Stimulated activated effector memory CD8-positive, alpha-beta T cell treated with anti-CD3 and anti-CD28 coated beads, Interleukin-12 subunit alpha, Interleukin-12 subunit beta, amount 100 ng/mL, for 72 hours (primary cell): ENCODE results near the gene CDKAL1.
"Not testable (repeated sequence)": the region's sequence is repeated elsewhere in the genome, so short reads cannot be mapped to it uniquely, and the experiment has no call there.

Experiments used
- ATAC-seq: fragments of 150-1000 bp; cut with Tn5 transposase; 2 replicates; pipeline ENCODE4 v1.10.0; 2021
- DNase-seq, 2 donors: peaks; one replicate each; pipeline ENCODE4 v3.0.0; 2021 to 2022; ENCODE audit warnings: low spot score in 2 of 2
- H3K27ac Mint-ChIP-seq: one replicate; pipeline ENCODE4 v1.8.0; 2022; ENCODE audit warnings: mild to moderate bottlenecking, mixed read lengths
- H3K36me3 Mint-ChIP-seq: one replicate; pipeline ENCODE4 v1.8.0; 2022; ENCODE audit warnings: mild to moderate bottlenecking, mixed read lengths
- H3K4me1 Mint-ChIP-seq: one replicate; pipeline ENCODE4 v1.8.0; 2022; ENCODE audit warnings: mixed read lengths
- H3K4me3 Mint-ChIP-seq: one replicate; pipeline ENCODE4 v1.8.0; 2022; ENCODE audit warnings: mild to moderate bottlenecking, mixed read lengths
- H3K9me3 Mint-ChIP-seq: one replicate; pipeline ENCODE4 v1.8.0; 2022; ENCODE audit warnings: mixed read lengths

Gene CDKAL1

DNA sequence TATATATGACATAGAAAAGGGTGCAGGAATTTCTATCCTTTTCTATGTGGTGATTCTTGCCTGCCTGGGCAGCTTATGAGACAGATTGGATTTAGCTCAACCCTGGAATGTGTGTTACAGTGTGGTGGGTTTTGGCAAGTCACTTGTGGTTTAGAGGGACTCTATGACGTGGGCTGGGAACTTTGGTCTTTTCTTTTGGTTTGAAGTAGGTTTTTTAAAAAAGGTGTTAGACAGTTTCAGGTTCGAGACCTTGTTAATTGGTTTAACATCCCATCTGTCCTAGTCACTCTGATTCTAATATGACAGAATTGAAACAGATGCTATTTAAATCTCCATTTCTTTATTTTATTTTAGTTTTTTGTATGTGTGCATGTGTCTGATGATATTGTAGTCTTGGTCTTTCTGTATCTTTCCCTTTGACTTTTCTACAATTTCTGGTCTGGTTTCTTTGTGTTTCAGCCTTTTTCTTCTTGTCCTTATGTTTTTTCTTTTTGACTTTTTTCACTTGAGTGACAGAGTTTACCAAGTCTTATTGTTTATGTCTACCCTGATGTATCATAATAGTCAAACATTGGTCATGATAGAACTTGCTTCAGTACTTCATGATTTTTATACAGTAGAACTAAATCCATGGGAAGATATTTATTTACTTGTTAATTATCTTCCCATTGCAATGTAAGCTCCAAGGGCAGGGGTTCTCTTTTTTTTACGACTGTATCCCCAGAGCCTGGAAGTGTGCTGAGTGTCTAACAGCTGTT, 174.3 kb downstream of the CDKAL1 start:
- no peak for DNase-seq
- H3K4me1 Mint-ChIP-seq: peaks cover 45% of the 10 kb centered on the region

DNA sequence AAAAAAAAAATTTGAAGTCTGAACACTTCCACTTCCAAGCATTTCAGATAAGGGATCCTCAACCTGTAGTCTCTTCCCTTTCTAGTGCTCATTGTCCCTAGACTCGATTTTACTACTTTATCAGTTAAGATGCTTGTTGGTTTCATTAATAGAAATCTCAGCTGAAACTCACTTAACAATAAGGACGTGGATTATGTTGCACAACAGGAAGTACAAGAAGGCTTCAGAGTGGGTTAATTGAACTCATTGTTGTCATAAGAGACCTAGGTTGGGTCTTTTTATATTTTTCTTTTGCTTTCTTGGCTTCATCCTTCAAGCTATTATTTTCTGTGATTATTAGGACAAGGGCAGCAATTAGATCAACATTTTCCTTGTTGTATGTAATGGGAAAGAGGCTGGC, 175.2 kb downstream of the CDKAL1 start:
- DNase-seq: no peak
- no peaks in the 10 kb centered on the region for H3K9me3 Mint-ChIP-seq
- H3K4me3 Mint-ChIP-seq: no peak overlapping the region
- ATAC-seq: no peak
- H3K27ac Mint-ChIP-seq: no peak overlapping the region
- H3K4me1 Mint-ChIP-seq: peaks cover 39% of the 10 kb centered on the region
- no peaks in the 10 kb centered on the region for H3K36me3 Mint-ChIP-seq

More for the DNA sequence above, 174.3 kb downstream of the CDKAL1 start:
- Mint-ChIP-seq H3K27ac (peak overlapping the region; percentile 15), H3K36me3 (no peaks in the 10 kb centered on the region), H3K9me3 (no peaks in the 10 kb centered on the region), H3K4me3 (peak overlapping the region; percentile 2)
- peak; percentile 73 for ATAC-seq

DNA sequence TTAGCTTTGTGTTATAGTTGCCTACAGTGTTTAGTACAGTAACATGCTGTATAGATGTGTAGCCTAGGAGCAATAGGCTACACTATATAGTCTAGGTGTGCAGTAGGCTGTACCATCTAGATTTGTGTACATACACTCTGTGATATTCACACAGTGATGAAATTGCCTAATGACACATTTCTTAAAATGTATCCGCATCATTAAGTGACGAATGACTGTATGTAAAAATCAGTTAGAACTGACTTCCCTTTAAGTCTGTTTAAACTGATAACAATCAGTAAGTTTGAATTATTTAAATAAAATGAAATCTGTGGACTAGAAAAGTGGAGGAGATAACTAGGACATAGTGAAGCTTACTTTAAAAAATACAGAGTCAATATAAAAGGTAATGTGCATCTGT, 176.1 kb downstream of the CDKAL1 start:
- peaks cover 35% of the 10 kb centered on the region for H3K4me1 Mint-ChIP-seq
- H3K9me3 Mint-ChIP-seq: no peaks in the 10 kb centered on the region
- H3K36me3 Mint-ChIP-seq: no peaks in the 10 kb centered on the region
- no peak overlapping the region for H3K4me3 Mint-ChIP-seq
- H3K27ac Mint-ChIP-seq: no peak overlapping the region
- no peak for ATAC-seq
- DNase-seq: no peak

DNA sequence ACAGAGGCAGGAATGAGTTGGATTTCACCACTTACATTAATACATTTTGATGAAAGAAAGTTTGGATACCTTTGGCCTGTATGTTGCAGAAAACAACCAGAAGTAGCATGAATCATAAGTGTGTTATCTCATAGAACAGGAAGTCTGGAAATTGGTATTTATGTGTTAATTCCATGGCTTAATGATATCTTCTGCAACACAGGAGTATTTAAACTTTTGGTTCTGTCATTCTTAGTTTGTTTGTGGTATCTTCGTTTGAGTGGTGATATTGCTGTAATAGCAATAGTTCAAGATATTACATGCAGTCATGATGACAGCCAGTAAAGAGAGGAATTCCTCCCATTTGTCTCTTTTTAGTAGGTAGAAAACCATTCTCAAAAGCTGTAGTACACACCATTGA, 177.3 kb downstream of the CDKAL1 start:
- Mint-ChIP-seq H3K4me3 (no peak overlapping the region), H3K36me3 (no peaks in the 10 kb centered on the region), H3K27ac (peak overlapping the region; percentile 38), H3K9me3 (no peaks in the 10 kb centered on the region), H3K4me1 (peaks cover 25% of the 10 kb centered on the region)
- DNase-seq: no peak
- ATAC-seq: peak; percentile 52

DNA sequence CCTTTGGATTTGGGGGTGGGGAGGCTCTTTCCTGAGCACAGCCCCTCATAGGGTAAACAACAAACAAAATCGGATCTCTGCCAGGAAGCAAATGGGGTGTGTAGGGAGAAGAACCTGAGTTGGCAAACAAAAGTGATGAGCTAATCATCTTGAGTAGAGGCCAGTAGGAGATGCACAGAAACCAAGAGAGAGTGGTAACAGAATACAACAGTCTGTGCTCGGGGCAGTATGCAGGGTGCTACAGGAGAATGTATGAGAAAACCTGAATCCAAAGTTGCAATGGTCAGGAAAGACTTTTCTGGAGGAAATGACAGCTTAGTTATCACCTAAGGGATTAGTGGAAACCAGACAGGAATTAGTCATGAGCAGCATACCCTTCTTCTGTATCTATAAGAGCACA, 177.8 kb downstream of the CDKAL1 start:
- peak overlapping the region; percentile 38 for H3K27ac Mint-ChIP-seq

DNA sequence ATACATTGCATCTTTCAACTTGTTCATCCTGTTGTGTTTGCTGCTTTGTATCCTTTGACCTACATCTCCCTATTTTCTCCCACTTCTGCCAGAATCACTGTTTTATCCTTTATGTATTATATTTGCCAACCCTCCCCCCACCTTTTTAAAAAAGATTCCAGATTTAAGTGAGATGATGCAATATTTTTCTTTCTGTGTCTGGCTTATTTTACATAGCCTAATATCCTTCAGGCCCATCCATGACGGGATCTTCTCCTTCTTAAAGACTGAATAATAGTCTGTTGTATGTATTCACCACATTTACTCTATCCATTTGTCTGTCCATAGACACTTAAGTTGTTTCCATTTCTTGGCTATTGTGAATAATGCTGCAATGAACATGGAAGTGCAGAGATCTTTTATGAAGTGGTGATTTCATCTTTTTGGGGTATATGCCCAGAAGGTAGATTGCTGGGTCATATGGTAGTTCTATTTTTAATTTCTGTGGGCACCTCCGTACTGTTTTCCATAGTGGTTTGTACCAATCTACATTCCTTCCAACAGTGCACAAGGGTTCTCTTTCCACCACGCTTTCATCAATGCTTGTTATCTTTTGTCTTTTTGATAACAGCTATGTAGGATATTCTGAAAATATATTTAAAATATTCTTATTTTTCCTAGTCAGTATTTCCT, 181.0 kb downstream of the CDKAL1 start:
- Mint-ChIP-seq H3K4me1 (peaks cover 26% of the 10 kb centered on the region), H3K9me3 (no peaks in the 10 kb centered on the region), H3K4me3 (no peak overlapping the region), H3K27ac (no peak overlapping the region), H3K36me3 (no peaks in the 10 kb centered on the region)
- ATAC-seq: no peak
- DNase-seq: no peak

More for the DNA sequence above, 177.8 kb downstream of the CDKAL1 start:
- Mint-ChIP-seq H3K9me3 (no peaks in the 10 kb centered on the region), H3K4me1 (peaks cover 24% of the 10 kb centered on the region), H3K36me3 (no peaks in the 10 kb centered on the region), H3K4me3 (no peak overlapping the region)
- ATAC-seq (no peak), DNase-seq (no peak)

DNA sequence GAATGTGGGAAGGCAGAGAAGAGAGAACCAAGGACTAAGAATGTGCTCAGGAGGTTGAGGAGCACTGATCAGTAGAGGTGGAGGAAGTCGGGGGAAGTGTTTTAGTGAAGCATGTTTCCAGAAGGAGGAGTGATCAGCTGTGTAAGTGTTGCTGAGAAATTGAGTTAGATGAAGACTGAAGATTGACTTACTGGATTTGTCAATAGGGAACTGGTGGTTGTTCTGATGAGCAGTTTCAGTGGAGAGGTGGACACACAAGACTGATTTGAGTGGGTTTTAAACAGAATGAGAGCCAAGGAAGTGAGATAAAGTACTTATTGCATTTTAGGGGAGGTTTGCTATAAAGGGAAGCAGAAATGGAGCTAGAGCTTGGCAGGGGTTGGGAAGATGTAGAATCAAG, 182.6 kb downstream of the CDKAL1 start:
- H3K36me3 Mint-ChIP-seq: no peaks in the 10 kb centered on the region
- no peaks in the 10 kb centered on the region for H3K9me3 Mint-ChIP-seq
- no peak overlapping the region for H3K27ac Mint-ChIP-seq
- ATAC-seq: peak; percentile 26
- no peak for DNase-seq
- H3K4me3 Mint-ChIP-seq: no peak overlapping the region
- peaks cover 22% of the 10 kb centered on the region for H3K4me1 Mint-ChIP-seq

DNA sequence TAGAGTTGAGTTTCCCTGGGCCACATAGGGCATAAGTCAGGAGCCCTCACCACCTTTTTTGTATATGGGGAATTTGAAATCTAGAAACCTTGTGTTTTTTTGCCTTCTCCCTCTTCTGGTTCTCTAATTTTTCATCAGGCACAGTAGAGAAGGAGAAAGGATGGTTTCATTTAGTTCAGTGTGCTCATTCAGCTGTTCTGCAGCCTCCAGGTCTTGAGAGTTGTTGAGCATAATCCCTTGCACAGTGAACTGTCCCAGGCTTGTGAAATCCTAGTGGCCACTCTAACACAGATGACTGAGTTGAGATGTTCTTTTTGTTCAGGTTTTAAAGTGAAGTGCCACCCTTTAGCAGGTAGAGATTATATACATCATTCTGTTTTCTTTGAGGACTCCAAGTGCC, 183.5 kb downstream of the CDKAL1 start:
- ATAC-seq: no peak
- no peaks in the 10 kb centered on the region for H3K9me3 Mint-ChIP-seq
- H3K4me3 Mint-ChIP-seq: no peak overlapping the region
- H3K36me3 Mint-ChIP-seq: no peaks in the 10 kb centered on the region
- H3K4me1 Mint-ChIP-seq: peaks cover 26% of the 10 kb centered on the region
- H3K27ac Mint-ChIP-seq: no peak overlapping the region
- DNase-seq: no peak

DNA sequence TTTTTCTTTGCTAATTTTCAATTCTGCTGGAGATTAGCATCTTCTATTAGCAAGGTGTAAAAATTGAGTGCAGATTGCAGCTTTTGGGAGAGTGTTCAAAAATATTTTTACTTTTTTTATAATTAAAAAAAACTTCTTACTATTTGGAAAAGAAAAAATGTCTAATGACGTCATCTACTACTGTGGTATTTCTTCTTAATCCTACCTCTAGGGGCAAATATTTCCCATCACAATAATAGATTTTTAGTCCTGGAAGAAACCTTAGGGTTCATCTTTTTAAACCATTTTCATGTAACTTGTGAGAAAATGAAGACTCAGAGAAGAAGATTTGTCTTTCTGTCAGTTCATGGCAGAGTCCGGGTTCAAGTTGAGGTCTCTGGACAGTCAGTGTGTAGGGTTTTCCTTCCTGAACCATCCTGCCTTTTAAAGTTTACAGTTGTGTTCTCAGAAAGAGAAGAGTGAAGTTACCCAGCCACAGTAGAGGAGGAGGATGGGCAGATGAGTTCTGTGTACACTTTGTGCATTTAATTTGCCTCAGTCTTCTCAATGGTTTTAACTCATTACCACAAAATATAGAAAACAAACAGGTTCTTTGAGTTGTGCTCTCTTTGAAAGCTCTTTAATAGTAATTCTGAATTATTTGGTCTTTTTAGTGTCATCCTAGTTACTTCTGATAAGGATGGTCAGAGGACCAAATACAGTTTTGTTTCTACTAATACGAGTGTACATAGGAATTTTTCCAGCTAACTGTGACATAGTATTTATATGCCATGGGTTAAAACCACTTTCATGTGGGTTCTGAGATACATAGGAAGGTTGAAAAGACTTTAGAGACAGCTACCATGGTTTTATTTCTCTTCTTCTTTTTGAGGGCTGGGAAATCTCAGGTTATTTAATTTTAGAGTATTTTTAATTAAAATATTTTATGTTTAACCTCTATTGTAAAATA, 184.7 kb downstream of the CDKAL1 start:
- no peaks in the 10 kb centered on the region for H3K9me3 Mint-ChIP-seq
- no peaks in the 10 kb centered on the region for H3K36me3 Mint-ChIP-seq
- DNase-seq (no peak), ATAC-seq (peak; percentile 39)
- peaks cover 35% of the 10 kb centered on the region for H3K4me1 Mint-ChIP-seq
- no peak overlapping the region for H3K4me3 Mint-ChIP-seq
- H3K27ac Mint-ChIP-seq: no peak overlapping the region

DNA sequence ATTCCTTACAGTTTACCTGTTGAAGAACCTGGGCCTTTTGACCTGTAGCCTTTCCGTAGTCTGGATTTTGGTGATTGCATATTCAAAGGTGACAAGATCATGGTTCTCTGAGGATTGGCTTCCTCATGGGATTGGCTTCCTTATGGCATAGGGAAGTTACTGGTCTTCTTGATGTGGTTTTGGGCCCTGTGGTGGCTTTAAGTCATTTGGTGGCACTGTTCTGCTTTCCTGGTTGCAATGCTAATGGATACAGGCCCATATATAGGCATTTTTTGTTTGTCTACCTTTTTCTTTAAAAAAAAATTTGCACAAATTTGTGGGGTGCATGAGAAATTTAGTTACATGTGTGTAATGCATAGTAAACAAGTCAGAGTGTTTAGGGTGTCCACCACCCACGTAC, 185.7 kb downstream of the CDKAL1 start:
- H3K36me3 Mint-ChIP-seq: no peaks in the 10 kb centered on the region
- no peak overlapping the region for H3K4me3 Mint-ChIP-seq
- no peak for ATAC-seq
- peaks cover 35% of the 10 kb centered on the region for H3K4me1 Mint-ChIP-seq
- H3K27ac Mint-ChIP-seq: no peak overlapping the region
- DNase-seq: no peak
- no peaks in the 10 kb centered on the region for H3K9me3 Mint-ChIP-seq

DNA sequence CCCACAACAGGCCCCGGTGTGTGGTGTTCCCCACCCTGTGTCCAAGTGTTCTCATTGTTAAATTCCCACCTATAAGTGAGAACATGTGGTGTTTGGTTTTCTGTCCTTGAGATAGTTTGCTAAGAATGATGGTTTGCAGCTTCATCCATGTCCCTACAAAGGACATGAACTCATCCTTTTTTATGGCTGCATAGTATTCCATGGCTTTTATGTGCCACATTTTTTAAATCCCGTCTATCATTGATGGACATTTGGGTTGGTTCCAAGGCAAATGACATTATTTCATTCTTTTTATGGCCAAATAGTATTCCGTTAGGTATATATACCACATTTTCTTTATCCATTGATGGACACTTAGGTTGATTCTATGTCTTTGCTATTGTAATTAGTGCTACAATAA, 186.9 kb downstream of the CDKAL1 start:
- not testable (repeated sequence) for H3K27ac Mint-ChIP-seq, H3K9me3 Mint-ChIP-seq, DNase-seq, H3K4me3 Mint-ChIP-seq, ATAC-seq, H3K36me3 Mint-ChIP-seq
- peaks cover 35% of the 10 kb centered on the region for H3K4me1 Mint-ChIP-seq

DNA sequence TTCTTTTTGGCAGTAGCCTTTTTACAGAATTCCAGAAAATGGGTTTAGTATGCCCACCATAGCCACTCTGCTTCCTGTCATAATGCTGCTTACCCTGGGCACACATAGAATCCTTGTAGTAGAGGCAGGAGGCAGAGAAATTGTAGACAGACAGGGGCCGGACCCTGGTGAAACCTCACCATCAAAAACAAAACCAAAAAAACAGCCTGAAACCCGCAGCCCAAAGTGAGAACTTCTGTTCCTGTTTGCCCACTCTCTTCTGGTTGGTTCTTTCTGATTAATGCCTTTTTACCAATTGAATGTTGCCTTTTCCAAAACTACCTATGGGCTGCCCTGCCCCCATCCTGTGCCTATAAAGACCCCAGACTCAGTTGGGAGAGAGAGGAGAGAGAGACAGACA, 188.2 kb downstream of the CDKAL1 start:
- ATAC-seq: no peak
- no peak for DNase-seq
- no peaks in the 10 kb centered on the region for H3K9me3 Mint-ChIP-seq

DNA sequence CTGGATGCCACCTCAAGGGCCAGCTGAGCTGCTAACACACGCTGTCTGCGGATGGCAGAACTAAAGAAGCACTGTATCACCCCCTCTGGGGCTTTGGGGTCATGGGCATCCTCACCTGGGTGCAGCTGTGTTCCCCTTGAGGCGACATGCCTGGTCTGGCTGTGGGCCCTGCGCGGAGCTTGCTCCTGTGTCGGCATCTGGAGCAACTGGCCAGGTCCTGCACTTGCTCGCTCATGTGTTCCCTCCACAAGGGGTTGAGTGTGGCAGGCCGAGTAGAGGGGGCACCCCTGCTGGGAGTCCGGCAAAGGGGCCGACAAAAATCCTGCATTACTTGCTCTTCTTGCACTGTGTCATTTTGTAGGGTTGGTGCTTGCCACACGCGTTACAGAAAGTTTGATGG, 189.0 kb downstream of the CDKAL1 start:
- H3K27ac Mint-ChIP-seq: peak overlapping the region; percentile 78
- H3K36me3 Mint-ChIP-seq: no peaks in the 10 kb centered on the region
- ATAC-seq (no peak), DNase-seq (no peak)
- peaks cover 32% of the 10 kb centered on the region for H3K4me1 Mint-ChIP-seq
- no peaks in the 10 kb centered on the region for H3K9me3 Mint-ChIP-seq
- H3K4me3 Mint-ChIP-seq: no peak overlapping the region

More for the DNA sequence above, 188.2 kb downstream of the CDKAL1 start:
- Mint-ChIP-seq H3K36me3 (no peaks in the 10 kb centered on the region), H3K4me3 (peak overlapping the region; percentile 3), H3K4me1 (peaks cover 35% of the 10 kb centered on the region), H3K27ac (peak overlapping the region; percentile 78)

DNA sequence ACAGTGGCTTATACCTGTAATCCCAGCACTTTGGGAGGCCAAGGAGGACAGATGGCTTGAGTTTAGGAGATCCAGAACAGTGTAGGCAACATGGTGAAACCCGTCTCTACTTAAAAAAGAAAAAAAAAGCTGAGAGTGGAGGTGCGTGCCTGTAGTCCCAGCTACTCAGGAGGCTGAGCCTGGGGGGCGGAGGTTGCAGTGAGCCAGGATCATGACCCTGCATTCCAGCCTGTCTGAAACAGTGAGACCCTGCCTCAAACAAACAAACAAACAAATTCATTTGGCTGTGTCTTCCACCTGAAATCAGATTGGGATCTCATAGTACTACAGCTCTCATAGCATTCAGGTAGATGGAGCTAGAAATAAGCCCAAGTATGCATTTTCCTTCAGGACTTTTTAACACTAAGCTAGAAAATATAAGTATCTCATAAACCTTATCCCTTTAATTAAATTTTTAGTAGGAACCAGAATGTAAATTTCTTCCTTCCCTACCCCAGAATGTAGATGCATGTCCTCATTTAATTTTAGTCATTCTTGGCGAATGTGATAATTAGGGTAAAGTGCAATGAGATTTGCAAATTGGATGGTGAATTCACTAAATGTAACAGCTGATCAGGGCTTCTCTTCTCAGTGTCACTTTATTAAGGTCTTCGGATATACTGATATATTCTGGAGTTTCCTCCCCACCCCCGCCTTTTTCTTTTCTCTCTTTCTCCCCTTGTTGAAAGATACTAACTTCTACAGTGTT, 190.4 kb downstream of the CDKAL1 start:
- H3K4me3 Mint-ChIP-seq: no peak overlapping the region
- no peak for DNase-seq

DNA sequence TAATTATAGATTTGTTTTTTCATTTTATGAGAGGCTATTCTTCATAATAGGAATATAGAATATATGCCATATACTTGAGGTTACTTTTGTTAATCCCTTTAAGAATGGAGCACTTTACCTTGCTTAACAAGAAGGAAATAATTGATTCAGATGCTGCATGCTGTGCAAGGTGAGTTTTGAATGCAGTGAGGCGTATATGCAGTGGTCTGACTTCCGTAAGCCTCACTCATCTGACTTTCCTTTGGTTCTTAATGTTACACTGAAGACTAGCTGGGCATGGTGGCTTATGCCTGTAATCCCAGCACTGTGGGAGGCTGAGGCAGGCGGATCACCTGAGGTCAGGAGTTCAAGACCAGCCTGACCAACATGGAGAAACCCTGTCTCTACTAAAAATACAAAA, 191.0 kb downstream of the CDKAL1 start:
- H3K4me1 Mint-ChIP-seq: peaks cover 27% of the 10 kb centered on the region
- not testable (repeated sequence) for H3K27ac Mint-ChIP-seq, DNase-seq, ATAC-seq, H3K9me3 Mint-ChIP-seq, H3K4me3 Mint-ChIP-seq, H3K36me3 Mint-ChIP-seq

More for the DNA sequence above, 190.4 kb downstream of the CDKAL1 start:
- Mint-ChIP-seq H3K36me3 (no peaks in the 10 kb centered on the region), H3K27ac (no peak overlapping the region), H3K9me3 (no peaks in the 10 kb centered on the region), H3K4me1 (peaks cover 29% of the 10 kb centered on the region)
- ATAC-seq: no peak
